WTC11 (cell line): ENCODE data around the gene IMPDH1. TPM values are rescaled to one million over a fixed set of nuclear protein-coding genes. Genes with fewer than 3 reads are reported as not detected.
A peak's percentile ranks its signal among the peaks of the same experiment; 100 is the strongest.

Experiments
- ATAC-seq: fragments of 200-7000 bp; cut with Tn5 transposase; 2 replicates; pipeline ENCODE4 v1.10.0; 2021; ENCODE audit warnings: mild to moderate bottlenecking, moderate library complexity
- CTCF ChIA-PET: fragments of 300-600 bp; sonication (Branson Sonifier 250); formaldehyde crosslinking; loops from one replicate; lab custom pipeline; 2021; ENCODE audit warnings: antibody characterized with exemption; lab: Charles Lee
- POLR2A ChIA-PET: fragments of 350-600 bp; sonication (Branson Sonifier 250); formaldehyde crosslinking; loops from one replicate; lab custom pipeline; 2021; ENCODE audit warnings: antibody characterized with exemption; lab: Charles Lee
- DNase-seq: peaks from one replicate; pipeline ENCODE4 v3.0.0; 2021; ENCODE audit warnings: low spot score
- H3K27ac Mint-ChIP-seq: 2 replicates; pipeline ENCODE4 v1.8.0; 2021; ENCODE audit warnings: mixed read lengths
- H3K27me3 Mint-ChIP-seq: 2 replicates; pipeline ENCODE4 v1.8.0; 2021; ENCODE audit warnings: low read depth, mild to moderate bottlenecking, moderate library complexity, mixed read lengths
- H3K36me3 Mint-ChIP-seq: 2 replicates; pipeline ENCODE4 v1.8.0; 2021; ENCODE audit warnings: mixed read lengths
- H3K4me1 Mint-ChIP-seq: 2 replicates; pipeline ENCODE4 v1.8.0; 2022; ENCODE audit warnings: mixed read lengths
- H3K4me3 Mint-ChIP-seq: 2 replicates; pipeline ENCODE4 v1.8.0; 2021; ENCODE audit warnings: mild to moderate bottlenecking, moderate library complexity, mixed read lengths
- H3K9me3 Mint-ChIP-seq: 2 replicates; pipeline ENCODE4 v1.8.0; 2021; ENCODE audit warnings: mixed read lengths
- CREM ChIP-seq: sonication (generic); formaldehyde crosslinking; IDR thresholded peaks from 2 replicates; pipeline ENCODE4 v1.8.1; 2022; ENCODE audit warnings: mild to moderate bottlenecking, missing genetic modification reagents, moderate library complexity
- CTCF ChIP-seq: fragments of 200-600 bp; IDR thresholded peaks from 2 replicates; pipeline ENCODE4 v1.8.0; 2022; ENCODE audit warnings: antibody characterized with exemption
- GABPB1 ChIP-seq: sonication (generic); formaldehyde crosslinking; IDR thresholded peaks from 2 replicates; pipeline ENCODE4 v1.8.1; 2023; ENCODE audit warnings: mild to moderate bottlenecking, missing genetic modification reagents
- HMGXB4 ChIP-seq: sonication (generic); formaldehyde crosslinking; IDR thresholded peaks from 2 replicates; pipeline ENCODE4 v1.8.1; 2023; ENCODE audit warnings: mild to moderate bottlenecking, moderate library complexity, missing genetic modification reagents
- JUN ChIP-seq: sonication (generic); formaldehyde crosslinking; IDR thresholded peaks from 2 replicates; pipeline ENCODE4 v1.8.0; 2023; ENCODE audit warnings: mild to moderate bottlenecking, missing genetic modification reagents
- MXD4 ChIP-seq: fragments of 250-450 bp; sonication (Bioruptor Pico); IDR thresholded peaks from 2 replicates; pipeline ENCODE4 v1.8.0; 2021; ENCODE audit warnings: mild to moderate bottlenecking, moderate library complexity, borderline replicate concordance
- NFYB ChIP-seq: sonication (generic); formaldehyde crosslinking; conservative IDR thresholded peaks from 2 replicates; pipeline ENCODE4 v1.8.0; 2022; ENCODE audit warnings: low read depth, missing genetic modification reagents
- TCF7 ChIP-seq: sonication (generic); formaldehyde crosslinking; IDR thresholded peaks from 2 replicates; pipeline ENCODE4 v1.8.0; 2022; ENCODE audit warnings: mild to moderate bottlenecking, low read depth, missing genetic modification reagents, moderate library complexity
- TEAD1 ChIP-seq: sonication (generic); formaldehyde crosslinking; IDR thresholded peaks from 2 replicates; pipeline ENCODE4 v1.8.0; 2022; ENCODE audit warnings: mild to moderate bottlenecking, missing genetic modification reagents
- ZNF281 ChIP-seq: sonication (generic); formaldehyde crosslinking; IDR thresholded peaks from 2 replicates; pipeline ENCODE4 v1.8.0; 2023; ENCODE audit warnings: mild to moderate bottlenecking, missing genetic modification reagents
- ZNF416 ChIP-seq: fragments of 250-450 bp; sonication (Bioruptor Pico); IDR thresholded peaks from 2 replicates; pipeline ENCODE4 v1.9.0; 2021; ENCODE audit warnings: mild to moderate bottlenecking, inconsistent platforms
- ZSCAN18 ChIP-seq: fragments of 250-450 bp; sonication (Bioruptor Pico); IDR thresholded peaks from 2 replicates; pipeline ENCODE4 v2.1.2; 2022; ENCODE audit warnings: mild to moderate bottlenecking, moderate library complexity
- total RNA-seq: library from RNA; stranded (reverse); gene quantifications from 3 replicates; pipeline ENCODE4 v1.2.3, GENCODE V29; 2021
- TF ChIP-seq, protein P1 (sequence below): sonication (generic); formaldehyde crosslinking; conservative IDR thresholded peaks from 2 replicates; pipeline ENCODE4 v1.8.1; 2023; ENCODE audit warnings: mild to moderate bottlenecking, low read depth, missing genetic modification reagents, moderate library complexity
- TF ChIP-seq, protein P2 (sequence below): sonication (generic); formaldehyde crosslinking; IDR thresholded peaks from 2 replicates; pipeline ENCODE4 v1.8.0; 2023; ENCODE audit warnings: missing genetic modification reagents

The IMPDH1 gene
- total RNA-seq, 1 experiment from 2014 or later = 54.2 TPM

GRCh38 chr7:128399991-128400390, 9.8 kb downstream of the IMPDH1 start (continued):
- no peak for TF ChIP-seq MXD4 (CRISPR knock-in tag)
- no peak for TF ChIP-seq TEAD1 (CRISPR knock-in tag)
- no peak for TF ChIP-seq CREM (CRISPR knock-in tag)
- no peak for TF ChIP-seq TCF7 (CRISPR knock-in tag)
- TF ChIP-seq, protein P1, sequence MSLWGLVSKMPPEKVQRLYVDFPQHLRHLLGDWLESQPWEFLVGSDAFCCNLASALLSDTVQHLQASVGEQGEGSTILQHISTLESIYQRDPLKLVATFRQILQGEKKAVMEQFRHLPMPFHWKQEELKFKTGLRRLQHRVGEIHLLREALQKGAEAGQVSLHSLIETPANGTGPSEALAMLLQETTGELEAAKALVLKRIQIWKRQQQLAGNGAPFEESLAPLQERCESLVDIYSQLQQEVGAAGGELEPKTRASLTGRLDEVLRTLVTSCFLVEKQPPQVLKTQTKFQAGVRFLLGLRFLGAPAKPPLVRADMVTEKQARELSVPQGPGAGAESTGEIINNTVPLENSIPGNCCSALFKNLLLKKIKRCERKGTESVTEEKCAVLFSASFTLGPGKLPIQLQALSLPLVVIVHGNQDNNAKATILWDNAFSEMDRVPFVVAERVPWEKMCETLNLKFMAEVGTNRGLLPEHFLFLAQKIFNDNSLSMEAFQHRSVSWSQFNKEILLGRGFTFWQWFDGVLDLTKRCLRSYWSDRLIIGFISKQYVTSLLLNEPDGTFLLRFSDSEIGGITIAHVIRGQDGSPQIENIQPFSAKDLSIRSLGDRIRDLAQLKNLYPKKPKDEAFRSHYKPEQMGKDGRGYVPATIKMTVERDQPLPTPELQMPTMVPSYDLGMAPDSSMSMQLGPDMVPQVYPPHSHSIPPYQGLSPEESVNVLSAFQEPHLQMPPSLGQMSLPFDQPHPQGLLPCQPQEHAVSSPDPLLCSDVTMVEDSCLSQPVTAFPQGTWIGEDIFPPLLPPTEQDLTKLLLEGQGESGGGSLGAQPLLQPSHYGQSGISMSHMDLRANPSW (CRISPR knock-in tag) = no peak

GRCh38 chr7:128398841-128399135, 11.0 kb downstream of the IMPDH1 start:
- Mint-ChIP-seq H3K4me3 (no peak overlapping the region), H3K9me3 (no peaks in the 10 kb centered on the region), H3K36me3 (peaks cover 8% of the 10 kb centered on the region), H3K27me3 (no peaks in the 10 kb centered on the region), H3K4me1 (no peaks in the 10 kb centered on the region), H3K27ac (no peak overlapping the region)
- ChIA-PET CTCF (interaction anchor here (1.0 to 2.1 kb wide), 6 partner anchors 9 to 51 kb away, joined by 3 to 13 read pairs (median 4); no protein-coding TSS in a partner anchor), POLR2A (no interaction called here)
- DNase-seq (no peak), ATAC-seq (peak; percentile 61)
- TF ChIP-seq GABPB1 (CRISPR knock-in tag) (no peak), NFYB (0 out of 2 replicates have a peak, but pooled peaks have one; percentile 12)

DNA sequence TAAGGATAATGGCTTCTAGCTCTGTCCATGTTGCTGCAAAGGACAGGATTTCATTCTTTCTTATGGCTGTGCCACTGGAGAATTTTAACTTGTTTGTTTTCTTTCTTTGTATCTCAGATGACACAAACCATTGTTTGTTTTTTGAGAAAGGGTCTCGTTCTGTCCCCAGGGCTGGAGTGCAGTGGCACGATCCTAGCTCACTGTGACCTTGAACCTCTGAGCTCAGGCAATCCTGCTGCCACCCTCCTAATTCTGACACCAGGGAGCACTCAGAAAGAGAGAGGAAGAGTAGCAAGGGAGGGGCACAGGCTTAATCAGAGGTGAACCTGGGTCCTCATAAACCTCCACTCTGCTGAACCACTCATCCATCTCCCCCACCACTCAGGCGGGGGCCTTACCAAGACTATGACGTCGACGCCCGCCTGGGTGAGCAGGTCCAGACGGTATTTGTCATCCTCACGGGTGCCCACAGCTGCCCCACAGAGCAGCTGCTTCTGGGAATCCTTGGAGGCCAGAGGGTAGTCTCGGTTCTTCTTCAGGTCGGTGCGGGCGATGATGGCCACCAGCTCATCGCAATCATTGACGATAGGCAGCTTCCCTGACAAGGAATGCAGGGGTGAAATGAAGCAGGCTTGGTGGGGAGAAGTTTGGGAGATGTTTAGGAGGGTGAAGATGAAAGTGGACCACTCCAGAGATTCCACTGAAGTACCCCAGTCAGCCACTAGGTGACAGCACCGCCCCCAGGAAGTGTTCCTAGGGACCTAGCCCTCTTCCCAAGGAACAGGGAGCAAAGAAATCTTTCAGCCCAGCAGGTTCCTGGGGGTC, 11.6 kb downstream of the IMPDH1 start:
- CTCF ChIA-PET = interaction anchor here (0.6 to 2.1 kb wide), 11 partner anchors 9 to 268 kb away, joined by 3 to 13 read pairs (median 3); partner anchors contain the start of gene RBM28
- DNase-seq = peak; percentile 84
- Mint-ChIP-seq H3K4me3 (no peak overlapping the region), H3K36me3 (peaks cover 8% of the 10 kb centered on the region), H3K4me1 (no peaks in the 10 kb centered on the region)
- POLR2A ChIA-PET = no interaction called here
- ATAC-seq = peak; percentile 90
- TF ChIP-seq ZNF416 = no peak
- peak; percentile 88 for TF ChIP-seq CTCF
- TF ChIP-seq, all 79 proteins: peak for 1
- no peaks in the 10 kb centered on the region for H3K27me3 Mint-ChIP-seq
- no peaks in the 10 kb centered on the region for H3K9me3 Mint-ChIP-seq
- no peak overlapping the region for H3K27ac Mint-ChIP-seq

- CTCF ChIA-PET = interaction anchor here (0.6 to 1.6 kb wide), 12 partner anchors 8 to 65 kb away, joined by 3 to 5 read pairs (median 4); partner anchors contain the start of gene IMPDH1
- DNase-seq (no peak), ATAC-seq (no peak)
- Mint-ChIP-seq H3K9me3 (no peaks in the 10 kb centered on the region), H3K36me3 (peaks cover 8% of the 10 kb centered on the region), H3K27ac (no peak overlapping the region), H3K27me3 (no peaks in the 10 kb centered on the region), H3K4me1 (no peaks in the 10 kb centered on the region), H3K4me3 (no peak overlapping the region)
- POLR2A ChIA-PET = no interaction called here
- TF ChIP-seq, protein P1 (CRISPR knock-in tag) = no peak
- TF ChIP-seq JUN (no peak), ZNF281 (no peak), HMGXB4 (CRISPR knock-in tag) (no peak), ZSCAN18 (CRISPR knock-in tag) (no peak)
- TF ChIP-seq, protein P2, sequence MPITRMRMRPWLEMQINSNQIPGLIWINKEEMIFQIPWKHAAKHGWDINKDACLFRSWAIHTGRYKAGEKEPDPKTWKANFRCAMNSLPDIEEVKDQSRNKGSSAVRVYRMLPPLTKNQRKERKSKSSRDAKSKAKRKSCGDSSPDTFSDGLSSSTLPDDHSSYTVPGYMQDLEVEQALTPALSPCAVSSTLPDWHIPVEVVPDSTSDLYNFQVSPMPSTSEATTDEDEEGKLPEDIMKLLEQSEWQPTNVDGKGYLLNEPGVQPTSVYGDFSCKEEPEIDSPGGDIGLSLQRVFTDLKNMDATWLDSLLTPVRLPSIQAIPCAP (CRISPR knock-in tag) = no peak
Measured at GRCh38 chr7:128396357-128396756, 13.4 kb downstream of the IMPDH1 start.
